H9 (cell line): ENCODE measurements around the gene NCS1. TPM values are rescaled to one million over a fixed set of nuclear protein-coding genes. Genes with fewer than 3 reads are reported as not detected.

Experiments used
- DNase-seq: peaks from one replicate; pipeline ENCODE4 v3.0.0-alpha.2; 2017
- H2AFZ ChIP-seq: one replicate; pipeline ENCODE4 v1.6.1; 2013; ENCODE audit warnings: mild to moderate bottlenecking, low read length, control low read depth, moderate library complexity
- H2AK5ac ChIP-seq: 2 replicates; pipeline ENCODE4 v1.6.1; 2013; ENCODE audit warnings: low read length, control low read depth, mixed read lengths; ENCODE audit not compliant: insufficient read length
- H2BK120ac ChIP-seq: one replicate; pipeline ENCODE4 v1.6.1; 2013; ENCODE audit warnings: low read depth, mild to moderate bottlenecking, low read length, control low read depth, inconsistent platforms; ENCODE audit not compliant: poor library complexity, severe bottlenecking
- H2BK12ac ChIP-seq: 2 replicates; pipeline ENCODE4 v1.6.1; 2013; ENCODE audit warnings: low read length, control low read depth, mixed read lengths, low read depth; ENCODE audit not compliant: insufficient read length
- H2BK15ac ChIP-seq: 2 replicates; pipeline ENCODE4 v1.6.1; 2013; ENCODE audit warnings: low read depth, low read length, control low read depth
- H2BK20ac ChIP-seq: one replicate; pipeline ENCODE4 v1.6.1; 2013; ENCODE audit warnings: low read depth, mild to moderate bottlenecking, low read length, control low read depth, inconsistent platforms; ENCODE audit not compliant: poor library complexity, severe bottlenecking
- H2BK5ac ChIP-seq: 2 replicates; pipeline ENCODE4 v1.6.1; 2013; ENCODE audit warnings: low read length, control low read depth, mixed read lengths; ENCODE audit not compliant: insufficient read length
- H3K14ac ChIP-seq: 2 replicates; pipeline ENCODE4 v1.6.1; 2013; ENCODE audit warnings: low read length, control low read depth; ENCODE audit not compliant: insufficient read depth
- H3K18ac ChIP-seq: 2 replicates; pipeline ENCODE4 v1.6.1; 2013; ENCODE audit warnings: low read depth, mild to moderate bottlenecking, mixed read lengths, low read length, control low read depth; ENCODE audit not compliant: insufficient read length
- H3K23ac ChIP-seq: 2 replicates; pipeline ENCODE4 v1.6.1; 2013; ENCODE audit warnings: low read length, control low read depth, mixed read lengths, low read depth; ENCODE audit not compliant: insufficient read length
- H3K23me2 ChIP-seq: 2 replicates; pipeline ENCODE4 v1.6.1; 2013; ENCODE audit warnings: low read depth, mild to moderate bottlenecking, mixed read lengths, low read length, control low read depth; ENCODE audit not compliant: insufficient read length, poor library complexity, severe bottlenecking
- H3K27ac ChIP-seq: 2 replicates; pipeline ENCODE4 v1.5.1; 2013; ENCODE audit warnings: low read length, control low read depth, mixed read lengths, low read depth; ENCODE audit not compliant: insufficient read length
- H3K27me3 ChIP-seq: 2 replicates; pipeline ENCODE4 v1.6.1; 2013; ENCODE audit warnings: low read length, control low read depth, inconsistent platforms; ENCODE audit not compliant: insufficient read depth
- H3K4ac ChIP-seq: 2 replicates; pipeline ENCODE4 v1.6.1; 2013; ENCODE audit warnings: low read depth, mild to moderate bottlenecking, control low read depth, inconsistent platforms, low read length, moderate library complexity
- H3K4me1 ChIP-seq: 2 replicates; pipeline ENCODE4 v1.6.1; 2013; ENCODE audit warnings: low read length, control low read depth, inconsistent platforms; ENCODE audit not compliant: insufficient read depth
- H3K4me2 ChIP-seq: 2 replicates; pipeline ENCODE4 v1.6.1; 2013; ENCODE audit warnings: low read length, control low read depth, mixed read lengths; ENCODE audit not compliant: insufficient read length, insufficient read depth
- H3K56ac ChIP-seq: 2 replicates; pipeline ENCODE4 v1.6.1; 2013; ENCODE audit warnings: low read depth, mild to moderate bottlenecking, mixed read lengths, low read length, control low read depth; ENCODE audit not compliant: insufficient read length
- H3K79me1 ChIP-seq: 2 replicates; pipeline ENCODE4 v1.6.1; 2013; ENCODE audit warnings: low read depth, mild to moderate bottlenecking, moderate library complexity, low read length, control low read depth, inconsistent platforms; ENCODE audit not compliant: insufficient read depth, poor library complexity, severe bottlenecking
- H3K79me2 ChIP-seq: 2 replicates; pipeline ENCODE4 v1.6.1; 2013; ENCODE audit warnings: low read length, control low read depth, inconsistent platforms; ENCODE audit not compliant: insufficient read depth
- H3K9ac ChIP-seq: 2 replicates; pipeline ENCODE4 v1.6.1; 2013; ENCODE audit warnings: low read length, control low read depth, mixed read lengths; ENCODE audit not compliant: insufficient read length; ENCODE audit errors: extremely low read depth
- H3K9me3 ChIP-seq: one replicate; pipeline ENCODE4 v1.6.1; 2013; ENCODE audit warnings: low read depth, low read length, inconsistent platforms; ENCODE audit not compliant: control insufficient read depth
- H3T11ph ChIP-seq: one replicate; pipeline ENCODE4 v1.6.1; 2013; ENCODE audit warnings: mild to moderate bottlenecking, low read length, control low read depth, inconsistent platforms
- H4K20me1 ChIP-seq: one replicate; pipeline ENCODE4 v1.6.1; 2013; ENCODE audit not compliant: control insufficient read depth, insufficient read length, insufficient read depth
- H4K5ac ChIP-seq: 2 replicates; pipeline ENCODE4 v1.6.1; 2013; ENCODE audit warnings: low read depth, mild to moderate bottlenecking, mixed read lengths, low read length, control low read depth; ENCODE audit not compliant: insufficient read length
- H4K8ac ChIP-seq: replicated peaks from 2 replicates; pipeline ENCODE4 v1.6.1; 2013; ENCODE audit warnings: low read length, control low read depth, mixed read lengths, low read depth; ENCODE audit not compliant: insufficient read length
- H4K91ac ChIP-seq: 2 replicates; pipeline ENCODE4 v1.6.1; 2013; ENCODE audit warnings: low read depth, mild to moderate bottlenecking, moderate library complexity, mixed read lengths, low read length, control low read depth; ENCODE audit not compliant: insufficient read length
- H3K27ac Mint-ChIP-seq, 3 experiments: 2 replicates in 2 of 3; 3 replicates in 1 of 3; pipeline ENCODE4 v1.8.0; 2020 to 2021; ENCODE audit warnings: mixed read lengths in 3 of 3, mild to moderate bottlenecking in 1 of 3, moderate library complexity in 1 of 3
- H3K27me3 Mint-ChIP-seq: 2 replicates; pipeline ENCODE4 v1.8.0; 2021; ENCODE audit warnings: low read depth, mild to moderate bottlenecking, moderate library complexity, mixed read lengths
- H3K36me3 Mint-ChIP-seq, 3 experiments: 2 replicates in 2 of 3; 3 replicates in 1 of 3; pipeline ENCODE4 v1.8.0; 2020 to 2021; ENCODE audit warnings: low read depth in 3 of 3, mixed read lengths in 3 of 3; ENCODE audit not compliant: insufficient read depth in 1 of 3
- H3K4me1 Mint-ChIP-seq, 2 experiments: 2 replicates each; pipeline ENCODE4 v1.8.0; 2020; ENCODE audit warnings: mixed read lengths in 2 of 2
- H3K4me3 Mint-ChIP-seq, 2 experiments: 2 replicates in 1 of 2; 3 replicates in 1 of 2; pipeline ENCODE4 v1.8.0; 2020 to 2021; ENCODE audit warnings: mild to moderate bottlenecking in 2 of 2, mixed read lengths in 2 of 2, moderate library complexity in 1 of 2
- H3K9me3 Mint-ChIP-seq, 2 experiments: 2 replicates in 1 of 2; 3 replicates in 1 of 2; pipeline ENCODE4 v1.8.0; 2020; ENCODE audit warnings: mild to moderate bottlenecking in 2 of 2, mixed read lengths in 2 of 2, moderate library complexity in 1 of 2
- WGBS: extraction: QIAGEN DNeasy Blood & Tissue Kit; methylation state at CpG from one replicate; pipeline ENCODE4 v1.1.7; 2013; ENCODE audit warnings: missing lambda C conversion rate, low lambda C conversion rate, mixed read lengths; ENCODE audit not compliant: insufficient read length; ENCODE audit errors: extremely low coverage; 5-methylcytosine and 5-hydroxymethylcytosine counted together
- total RNA-seq: library from RNA; stranded (reverse); gene quantifications from 2 replicates; pipeline ENCODE4 v1.2.1, GENCODE V29; 2021
- TF ChIP-seq, protein P1 (sequence below): fragments of 200-600 bp; sonication (generic); conservative IDR thresholded peaks from 3 replicates; pipeline ENCODE4 v1.8.0; 2021; ENCODE audit warnings: antibody characterized with exemption, mild to moderate bottlenecking

The NCS1 gene
- total RNA-seq, 1 experiment from 2014 or later: 38.1 TPM

DNA sequence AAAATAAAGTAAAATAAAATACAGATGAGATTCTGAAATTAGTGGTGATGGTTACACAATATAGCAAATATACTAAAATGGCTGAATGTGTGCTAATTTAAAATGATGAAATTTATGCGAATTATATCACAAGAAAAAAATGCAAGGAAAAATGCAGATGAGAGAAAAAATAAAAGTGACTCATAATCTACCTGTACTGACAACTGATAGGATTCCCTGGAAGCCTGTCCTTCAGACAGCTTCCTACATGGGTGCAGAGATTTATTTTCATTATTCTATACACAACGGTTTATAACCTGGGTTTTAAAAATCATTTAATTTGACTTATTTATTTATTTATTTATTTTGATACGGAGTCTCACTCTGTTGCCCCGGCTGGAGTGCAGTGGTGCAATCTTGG, 5.8 kb upstream of the NCS1 start:
- no peak overlapping the region for H3K4me2 ChIP-seq
- no peak overlapping the region for H3K9ac ChIP-seq
- DNase-seq: no peak
- no peak overlapping the region for H3K4me3 Mint-ChIP-seq
- H3K23ac ChIP-seq: no peak overlapping the region
- H2BK5ac ChIP-seq: no peak overlapping the region
- no peaks in the 10 kb centered on the region for H3K79me2 ChIP-seq
- H2BK15ac ChIP-seq: no peak overlapping the region
- H3K9me3 Mint-ChIP-seq: no peaks in the 10 kb centered on the region; a peak in 1 of 5 replicates
- no peak overlapping the region for H2AFZ ChIP-seq
- H3T11ph ChIP-seq: no peak overlapping the region
- H3K79me1 ChIP-seq: no peaks in the 10 kb centered on the region
- no peak overlapping the region for H2BK12ac ChIP-seq
- no peak overlapping the region for H3K4ac ChIP-seq
- H3K9me3 ChIP-seq: no peaks in the 10 kb centered on the region
- H3K27ac Mint-ChIP-seq: no peak overlapping the region
- no peaks in the 10 kb centered on the region for H3K36me3 Mint-ChIP-seq
- no peak overlapping the region for H4K8ac ChIP-seq
- no peak overlapping the region for H4K91ac ChIP-seq
- peaks cover 25% of the 10 kb centered on the region for H3K27me3 Mint-ChIP-seq
- H3K27me3 ChIP-seq: no peaks in the 10 kb centered on the region
- H2BK120ac ChIP-seq: no peak overlapping the region
- no peaks in the 10 kb centered on the region for H3K4me1 ChIP-seq
- no peak overlapping the region for H2AK5ac ChIP-seq
- H3K27ac ChIP-seq: no peak overlapping the region
- H4K5ac ChIP-seq: no peak overlapping the region
- H2BK20ac ChIP-seq: no peak overlapping the region
- no peaks in the 10 kb centered on the region for H3K23me2 ChIP-seq
- no peak overlapping the region for H3K14ac ChIP-seq
- TF ChIP-seq, protein P1, sequence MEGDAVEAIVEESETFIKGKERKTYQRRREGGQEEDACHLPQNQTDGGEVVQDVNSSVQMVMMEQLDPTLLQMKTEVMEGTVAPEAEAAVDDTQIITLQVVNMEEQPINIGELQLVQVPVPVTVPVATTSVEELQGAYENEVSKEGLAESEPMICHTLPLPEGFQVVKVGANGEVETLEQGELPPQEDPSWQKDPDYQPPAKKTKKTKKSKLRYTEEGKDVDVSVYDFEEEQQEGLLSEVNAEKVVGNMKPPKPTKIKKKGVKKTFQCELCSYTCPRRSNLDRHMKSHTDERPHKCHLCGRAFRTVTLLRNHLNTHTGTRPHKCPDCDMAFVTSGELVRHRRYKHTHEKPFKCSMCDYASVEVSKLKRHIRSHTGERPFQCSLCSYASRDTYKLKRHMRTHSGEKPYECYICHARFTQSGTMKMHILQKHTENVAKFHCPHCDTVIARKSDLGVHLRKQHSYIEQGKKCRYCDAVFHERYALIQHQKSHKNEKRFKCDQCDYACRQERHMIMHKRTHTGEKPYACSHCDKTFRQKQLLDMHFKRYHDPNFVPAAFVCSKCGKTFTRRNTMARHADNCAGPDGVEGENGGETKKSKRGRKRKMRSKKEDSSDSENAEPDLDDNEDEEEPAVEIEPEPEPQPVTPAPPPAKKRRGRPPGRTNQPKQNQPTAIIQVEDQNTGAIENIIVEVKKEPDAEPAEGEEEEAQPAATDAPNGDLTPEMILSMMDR: no peak
- no CpG with 5 or more reads among the region's 4 CpGs for WGBS
- H4K20me1 ChIP-seq: no peaks in the 10 kb centered on the region
- no peak overlapping the region for H3K18ac ChIP-seq
- H3K56ac ChIP-seq: no peak overlapping the region
- peaks cover 12 to 26% of the 10 kb centered on the region in 2 experiments for H3K4me1 Mint-ChIP-seq
